ENCODE results near the gene SPRY1.

- TF ChIP-seq POLR2A (IDR thresholded peaks at IDR 0.05) (no peak), CTCF (IDR thresholded peaks at IDR 0.05) (no peak)
These were observed 46.4 kb upstream of the SPRY1 start for GRCh38 chr4:123350191-123350544.

Measured in lower leg skin (tissue), 3 donors.